Activated CD8-positive, alpha-beta T cell treated with anti-CD3 and anti-CD28 coated beads, Interleukin-2, amount 10 ng/mL, durations not matched to agents 7 days and 5 days (primary cell): ENCODE measurements around the gene AXDND1. TPM values are rescaled to one million over a fixed set of nuclear protein-coding genes. Genes with fewer than 3 reads are reported as not detected.

Experiments
- ATAC-seq: fragments of 150-1000 bp; cut with Tn5 transposase; one replicate; pipeline ENCODE4 v1.10.0; 2021; ENCODE audit warnings: moderate library complexity
- CTCF ChIA-PET: fragments of 350-600 bp; sonication (Branson Sonifier 250); formaldehyde crosslinking; loops from one replicate; lab custom pipeline; 2021; ENCODE audit warnings: antibody characterized with exemption; lab: Charles Lee
- POLR2A ChIA-PET: fragments of 350-600 bp; sonication (Branson Sonifier 250); formaldehyde crosslinking; loops from one replicate; lab custom pipeline; 2021; ENCODE audit warnings: antibody characterized with exemption; lab: Charles Lee
- DNase-seq: peaks from one replicate; pipeline ENCODE4 v3.0.0-alpha.2; 2020
- H3K27ac Mint-ChIP-seq: one replicate; pipeline ENCODE4 v1.8.0; 2021; ENCODE audit warnings: mild to moderate bottlenecking, mixed read lengths
- H3K27me3 Mint-ChIP-seq: one replicate; pipeline ENCODE4 v1.8.0; 2021; ENCODE audit warnings: low read depth, mixed read lengths
- H3K36me3 Mint-ChIP-seq: one replicate; pipeline ENCODE4 v1.8.0; 2021; ENCODE audit warnings: low read depth, mixed read lengths
- H3K4me1 Mint-ChIP-seq: one replicate; pipeline ENCODE4 v1.8.0; 2021; ENCODE audit warnings: low read depth, mixed read lengths
- H3K4me3 Mint-ChIP-seq: one replicate; pipeline ENCODE4 v1.8.0; 2021; ENCODE audit warnings: mild to moderate bottlenecking, mixed read lengths
- H3K9me3 Mint-ChIP-seq: one replicate; pipeline ENCODE4 v1.8.0; 2022; ENCODE audit warnings: mixed read lengths; ENCODE audit not compliant: insufficient read depth
- total RNA-seq, 2 experiments: library from RNA; stranded (reverse); gene quantifications; one replicate each; pipeline ENCODE4 v1.2.3, GENCODE V29; 2021

The AXDND1 gene
- total RNA-seq, 2 experiments from 2014 or later, result 1.4 TPM

GRCh38 chr1:179590671-179591070 is 224.9 kb downstream of the AXDND1 start:
- no peak overlapping the region for H3K4me3 Mint-ChIP-seq
- no peak for ATAC-seq
- no peaks in the 10 kb centered on the region for H3K36me3 Mint-ChIP-seq
- DNase-seq, result no peak
- H3K4me1 Mint-ChIP-seq, result no peaks in the 10 kb centered on the region
- CTCF ChIA-PET, result no interaction called here
- POLR2A ChIA-PET, result no interaction called here
- H3K9me3 Mint-ChIP-seq, result no peaks in the 10 kb centered on the region
- H3K27me3 Mint-ChIP-seq, result peaks cover 37% of the 10 kb centered on the region
- H3K27ac Mint-ChIP-seq, result no peak overlapping the region

GRCh38 chr1:179591253-179591591 is 225.5 kb downstream of the AXDND1 start:
- Mint-ChIP-seq H3K4me3 (no peak overlapping the region), H3K27me3 (peaks cover 34% of the 10 kb centered on the region), H3K36me3 (no peaks in the 10 kb centered on the region), H3K27ac (no peak overlapping the region), H3K4me1 (no peaks in the 10 kb centered on the region), H3K9me3 (no peaks in the 10 kb centered on the region)
- POLR2A ChIA-PET, result no interaction called here
- no peak for DNase-seq
- CTCF ChIA-PET, result no interaction called here
- ATAC-seq, result no peak

DNA sequence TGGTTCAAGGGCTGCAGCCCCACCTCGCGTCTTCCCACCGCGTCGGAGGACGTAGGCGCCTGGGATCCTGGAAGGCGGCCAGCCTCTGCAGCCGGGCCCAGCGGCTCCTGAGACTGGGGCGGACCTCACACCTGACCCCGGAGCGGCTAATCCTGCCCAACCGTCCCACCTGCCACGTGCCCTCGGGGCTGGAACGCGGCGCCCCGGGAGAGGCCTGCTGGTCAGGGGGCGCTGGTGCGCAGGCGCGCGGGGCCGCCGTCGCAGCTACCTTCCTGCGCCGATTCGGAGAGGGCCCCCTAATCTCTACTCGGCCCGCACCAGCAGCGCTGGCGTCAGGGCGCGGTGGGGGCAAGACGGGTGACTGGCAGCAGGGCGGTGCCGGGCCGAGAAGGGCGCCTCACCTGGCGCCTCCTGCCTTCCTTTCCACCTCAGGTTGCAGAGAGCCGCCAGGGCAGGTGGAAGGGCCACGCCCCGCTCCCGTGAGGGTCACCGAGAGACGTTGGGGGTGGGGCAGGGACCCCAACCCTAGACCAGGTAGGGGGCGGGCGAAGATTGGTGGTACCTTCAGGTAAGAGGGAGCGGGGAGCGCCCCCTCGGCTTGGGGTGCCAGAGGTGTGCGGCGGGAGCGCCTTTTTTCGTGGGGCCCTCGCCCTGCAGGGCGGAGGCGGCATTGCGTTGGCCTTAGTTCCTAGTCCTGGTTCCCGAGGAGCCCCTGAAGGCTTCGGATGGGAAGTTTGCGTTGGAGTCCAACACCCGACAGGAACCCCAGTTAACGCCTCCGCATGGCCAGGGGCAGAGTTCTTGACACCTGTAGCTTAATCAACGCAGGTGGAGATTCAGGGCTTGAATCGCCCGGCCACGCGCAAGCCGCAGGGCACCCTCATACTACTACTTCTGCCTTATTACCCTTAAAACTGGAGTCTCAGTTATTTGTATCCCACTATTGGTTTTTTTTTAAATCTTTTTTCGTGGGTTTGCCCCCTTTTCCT is 226.1 kb downstream of the AXDND1 start, which contains the start of gene TDRD5:
TDRD5 (plus strand) TSS at position 241 of the 989 bp plus-strand sequence. CDS start 784 bp downstream, outside the sequence.
- no peak for ATAC-seq
- H3K4me1 Mint-ChIP-seq, result no peaks in the 10 kb centered on the region
- ChIA-PET CTCF (no interaction called here), POLR2A (no interaction called here)
- H3K27me3 Mint-ChIP-seq, result peaks cover 36% of the 10 kb centered on the region
- no peak for DNase-seq
- H3K9me3 Mint-ChIP-seq, result no peaks in the 10 kb centered on the region
- no peak within 1 kb of the TSS for H3K4me3 Mint-ChIP-seq
- H3K27ac Mint-ChIP-seq, result no peak within 1 kb of the TSS
- H3K36me3 Mint-ChIP-seq, result no peaks in the 10 kb centered on the region

DNA sequence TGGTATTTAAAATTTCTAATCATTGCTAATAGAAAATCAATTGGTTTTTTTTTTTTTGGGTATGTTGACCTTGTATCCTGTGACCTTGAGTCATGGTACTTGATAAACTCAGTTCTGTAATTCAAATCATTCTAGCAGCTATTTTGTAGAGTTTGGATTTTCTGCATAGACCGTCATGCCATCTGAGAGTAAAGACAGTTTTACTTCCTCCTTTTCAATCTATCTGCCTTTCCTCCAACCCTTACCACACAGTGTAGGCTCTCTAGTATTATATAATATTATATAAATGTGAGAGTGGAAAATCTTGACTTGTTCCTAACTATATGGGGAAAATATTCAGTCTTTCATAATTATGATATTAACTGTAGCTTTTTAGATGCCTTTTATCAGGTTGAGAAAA is 232.9 kb downstream of the AXDND1 start:
- no peaks in the 10 kb centered on the region for H3K36me3 Mint-ChIP-seq
- no peak overlapping the region for H3K27ac Mint-ChIP-seq
- DNase-seq (no peak), ATAC-seq (no peak)
- no peak overlapping the region for H3K4me3 Mint-ChIP-seq
- POLR2A ChIA-PET, result no interaction called here
- H3K27me3 Mint-ChIP-seq, result peaks cover 12% of the 10 kb centered on the region
- CTCF ChIA-PET, result no interaction called here
- H3K9me3 Mint-ChIP-seq, result no peaks in the 10 kb centered on the region
- no peaks in the 10 kb centered on the region for H3K4me1 Mint-ChIP-seq

GRCh38 chr1:179599623-179600249 is 234.0 kb downstream of the AXDND1 start:
- no peaks in the 10 kb centered on the region for H3K36me3 Mint-ChIP-seq
- H3K9me3 Mint-ChIP-seq, result no peaks in the 10 kb centered on the region
- H3K4me1 Mint-ChIP-seq, result no peaks in the 10 kb centered on the region
- H3K27me3 Mint-ChIP-seq, result peaks cover 12% of the 10 kb centered on the region
- no peak for ATAC-seq
- POLR2A ChIA-PET, result no interaction called here
- CTCF ChIA-PET, result interaction anchor here (1.0 kb wide), 1 partner anchor 13 kb away, joined by 3 read pairs; no protein-coding TSS in a partner anchor
- no peak overlapping the region for H3K4me3 Mint-ChIP-seq
- no peak overlapping the region for H3K27ac Mint-ChIP-seq
- DNase-seq, result no peak

- H3K36me3 Mint-ChIP-seq, result no peaks in the 10 kb centered on the region
- H3K27ac Mint-ChIP-seq, result no peak overlapping the region
- DNase-seq, result no peak
- H3K9me3 Mint-ChIP-seq, result no peaks in the 10 kb centered on the region
- CTCF ChIA-PET, result no interaction called here
- POLR2A ChIA-PET, result no interaction called here
- H3K4me1 Mint-ChIP-seq, result no peaks in the 10 kb centered on the region
- ATAC-seq, result no peak
- H3K4me3 Mint-ChIP-seq, result no peak overlapping the region
- H3K27me3 Mint-ChIP-seq, result peaks cover 19% of the 10 kb centered on the region
Observed at GRCh38 chr1:179601093-179601492, 235.3 kb downstream of the AXDND1 start.

Other genes starting within 250 kb of the AXDND1 start
- gene ABL2, start 136.3 kb upstream of the AXDND1 start, total RNA-seq, result 1 to 10 TPM; 6.3 to 7.5 TPM
- gene SOAT1, start 72.2 kb upstream of the AXDND1 start, total RNA-seq, result 10 to 100 TPM; 76.1 to 78.3 TPM
- not detected for gene NPHS2, start 210.0 kb downstream of the AXDND1 start, total RNA-seq
- gene TDRD5, start 225.9 kb downstream of the AXDND1 start, total RNA-seq, result not detected